K562 (cell line): ENCODE data around the gene SLC25A40. TPM values are rescaled to one million over a fixed set of nuclear protein-coding genes. Genes with fewer than 3 reads are reported as not detected.
A peak's percentile ranks its signal among the peaks of the same experiment; 100 is the strongest.

ENCODE experiments used
- ATAC-seq: fragments of 200-7000 bp; cut with Tn5 transposase; 3 replicates; pipeline ENCODE4 v1.9.1; 2020; ENCODE audit warnings: moderate library complexity
- BruUV-seq: library from RNA; stranded (reverse); fragments of 400-500 nt; replicated peaks from 2 replicates; lab custom pipeline; 2021; lab: Mats Ljungman, UMichigan
- CTCF ChIA-PET: fragments of 300-600 bp; formaldehyde crosslinking; extraction: SDS; loops from one replicate; lab custom pipeline; 2021; ENCODE audit warnings: low intra/inter-chr PET ratio; lab: Yijun Ruan, JAX
- POLR2A ChIA-PET: fragments of 300-600, 350-650 bp; sonication (Branson Sonifier 250); formaldehyde crosslinking; extraction: SDS; loops from one replicate; lab custom pipeline; 2021; ENCODE audit warnings: antibody characterized with exemption, inconsistent platforms; lab: Yijun Ruan, JAX
- DNase-seq, 4 experiments: peaks; one replicate each; pipeline versions ENCODE4 v3.0.0 to v3.0.0-alpha.2; 2011 to 2018; ENCODE audit warnings: low spot score in 3 of 4, mixed read lengths in 3 of 4; ENCODE audit errors: extremely low read depth in 1 of 4
- FAIRE-seq: peaks from 2 replicates; lab custom pipeline; 2011; peaks lifted over from hg19 to GRCh38; lab: Jason Lieb, UNC
- H2AFZ ChIP-seq: 2 replicates; pipeline ENCODE4 v1.6.0; 2011; ENCODE audit warnings: low read depth, low read length, control low read depth, inconsistent platforms
- H3K27ac ChIP-seq: fragments of 200-600 bp; 3 replicates; pipeline ENCODE4 v1.8.0; 2011; ENCODE audit warnings: low read depth, mild to moderate bottlenecking, control low read depth, inconsistent platforms, low read length, moderate library complexity, mixed read lengths; ENCODE audit errors: extremely low read depth
- H3K27me3 ChIP-seq, 2 experiments: fragments of 300-600 bp in 1 of 2; 2 replicates in 1 of 2; 3 replicates in 1 of 2; pipeline versions ENCODE4 v1.6.0 to v1.8.0; 2011; ENCODE audit warnings: inconsistent platforms in 2 of 2, low read length in 2 of 2, mild to moderate bottlenecking in 1 of 2, mixed read lengths in 1 of 2, moderate library complexity in 1 of 2; ENCODE audit not compliant: control insufficient read depth in 2 of 2, insufficient read depth in 2 of 2
- H3K36me3 ChIP-seq: fragments of 300-600 bp; 3 replicates; pipeline ENCODE4 v1.8.0; 2011; ENCODE audit warnings: mild to moderate bottlenecking, low read length, inconsistent platforms; ENCODE audit not compliant: control insufficient read depth, insufficient read depth
- H3K4me1 ChIP-seq, 2 experiments: fragments of 200-600 bp in 1 of 2; replicated peaks in 1 of 2; 2 replicates in 1 of 2; 3 replicates in 1 of 2; pipeline versions ENCODE4 v1.5.1 to v1.8.0; 2011; ENCODE audit warnings: inconsistent platforms in 2 of 2, low read length in 2 of 2, mild to moderate bottlenecking in 1 of 2, mixed read lengths in 1 of 2, moderate library complexity in 1 of 2; ENCODE audit not compliant: control insufficient read depth in 2 of 2, insufficient read depth in 2 of 2
- H3K4me2 ChIP-seq: 2 replicates; pipeline ENCODE4 v1.6.1; 2011; ENCODE audit warnings: low read length, control low read depth, inconsistent platforms, mixed read lengths; ENCODE audit not compliant: insufficient read depth
- H3K4me3 ChIP-seq: fragments of 200-600 bp; sonication (generic), shearing (Covaris generic); 2 replicates; pipeline ENCODE4 v1.5.1; 2016; ENCODE audit warnings: control low read depth, inconsistent platforms
- H3K79me2 ChIP-seq: fragments of 200-600 bp; 3 replicates; pipeline ENCODE4 v1.8.0; 2011; ENCODE audit warnings: low read length, inconsistent platforms; ENCODE audit not compliant: control insufficient read depth, insufficient read depth
- H3K9ac ChIP-seq, 2 experiments: 2 replicates each; pipeline versions ENCODE4 v1.6.0 to v1.6.1; 2011; ENCODE audit warnings: low read depth in 2 of 2, low read length in 2 of 2, control low read depth in 1 of 2, inconsistent platforms in 1 of 2, mild to moderate bottlenecking in 1 of 2, mixed read lengths in 1 of 2; ENCODE audit not compliant: insufficient read depth in 1 of 2
- H3K9me1 ChIP-seq: one replicate; pipeline ENCODE4 v1.6.0; 2011; ENCODE audit warnings: inconsistent platforms, mild to moderate bottlenecking, low read length, moderate library complexity; ENCODE audit not compliant: control insufficient read depth, insufficient read depth
- H3K9me3 ChIP-seq: replicated peaks from 2 replicates; pipeline ENCODE4 v1.5.1; 2011; ENCODE audit warnings: low read depth, low read length, inconsistent platforms; ENCODE audit not compliant: control insufficient read depth, insufficient read depth
- H4K20me1 ChIP-seq: replicated peaks from 2 replicates; pipeline ENCODE4 v1.6.1; 2011; ENCODE audit warnings: low read length, inconsistent platforms, mixed read lengths; ENCODE audit not compliant: control insufficient read depth, insufficient read depth
- ARID1B ChIP-seq: fragments of 450-650 bp; IDR thresholded peaks from 2 replicates; pipeline ENCODE4 v1.6.1; 2016; ENCODE audit warnings: antibody characterized with exemption, mild to moderate bottlenecking, inconsistent platforms
- KDM5B ChIP-seq: fragments of 200-600 bp; sonication (generic); IDR thresholded peaks from 2 replicates; pipeline ENCODE4 v1.6.1; 2012; ENCODE audit warnings: low read depth, mild to moderate bottlenecking, moderate library complexity, low read length, control low read depth, inconsistent platforms; ENCODE audit not compliant: insufficient replicate concordance
- SMAD4 ChIP-seq: fragments of 250-450 bp; sonication (Bioruptor Pico); conservative IDR thresholded peaks from 2 replicates; pipeline ENCODE4 v1.8.0; 2021; ENCODE audit warnings: inconsistent platforms, mild to moderate bottlenecking, moderate library complexity
- SMARCE1 ChIP-seq: fragments of 450-650 bp; IDR thresholded peaks from 2 replicates; pipeline ENCODE4 v1.7.1; 2016; ENCODE audit warnings: mild to moderate bottlenecking
- ZNF644 ChIP-seq: fragments of 200-800 bp; sonication (Bioruptor generic); IDR thresholded peaks from 2 replicates; pipeline ENCODE4 v1.6.1; 2016; ENCODE audit warnings: low read depth, missing genetic modification characterization, missing compliant biosample characterization
- whole genome bisulfite sequencing: fragments of 100-300 bp; shearing (Covaris generic); methylation state at CpG from one replicate; pipeline ENCODE4 v1.1.6; 2016; ENCODE audit warnings: low coverage, mixed read lengths; ENCODE audit not compliant: insufficient coverage; ENCODE audit errors: missing lambda C conversion rate; 5-methylcytosine and 5-hydroxymethylcytosine counted together
- in situ Hi-C: fragments of 300-500 bp; cut with MboI; formaldehyde crosslinking; loops from 4 replicates; pipeline ENCODE4 v1.15.0; 2018; ENCODE audit warnings: inconsistent platforms, mixed read lengths
- intact Hi-C: fragments of 100-400 bp; cut with micrococcal nuclease; formaldehyde crosslinking; loops from 2 replicates; pipeline ENCODE4 v1.14.2; 2022
- polyA plus RNA-seq, 8 experiments: library from polyadenylated mRNA; depleted of rRNA in 4 of 8; stranded (reverse) in 5 of 8; unstranded in 3 of 8; fragments of >200 nt; fragmentation: Nextera tagmentation in 2 of 8; fragmentation: Illumina TruSeq in 1 of 8; extraction: Ambion mirVana in 2 of 8; extraction: Trizol in 1 of 8; gene quantifications; 2 replicates each; pipeline versions ENCODE4 v1.2.1 to v1.2.3, GENCODE V29; 2011 to 2014; ENCODE audit warnings: inconsistent platforms in 1 of 8, missing spikeins in 1 of 8
- total RNA-seq, 7 experiments: library from RNA; depleted of rRNA in 6 of 7; stranded (reverse); fragments of >200 nt in 6 of 7; fragmentation: Illumina TruSeq in 2 of 7; extraction: Trizol in 2 of 7; gene quantifications; 2 replicates each; pipeline versions ENCODE4 v1.2.1 to v1.2.3, GENCODE V29; 2011 to 2021; ENCODE audit warnings: low replicate concordance in 1 of 7
- TF ChIP-seq, protein P1 (sequence below), 2 experiments: IDR thresholded peaks; 2 replicates each; pipeline ENCODE4 v1.6.1; 2011; ENCODE audit warnings: borderline replicate concordance in 1 of 2, control low read depth in 1 of 2, low read depth in 1 of 2, low read length in 1 of 2, mild to moderate bottlenecking in 1 of 2, mixed read lengths in 1 of 2, moderate library complexity in 1 of 2; ENCODE audit not compliant: insufficient read depth in 1 of 2, insufficient read length in 1 of 2, poor library complexity in 1 of 2, severe bottlenecking in 1 of 2; ENCODE audit errors: extremely low read depth in 1 of 2
- TF ChIP-seq, protein P2 (sequence below): fragments of 450-650 bp; formaldehyde crosslinking; IDR thresholded peaks from 2 replicates; pipeline ENCODE4 v1.4.0; 2020; ENCODE audit warnings: mild to moderate bottlenecking, moderate library complexity
- TF ChIP-seq, protein P3 (sequence below): fragments of 450-650 bp; IDR thresholded peaks from 2 replicates; pipeline ENCODE4 v1.6.1; 2016; ENCODE audit warnings: low read depth
- TF ChIP-seq, protein P4 (sequence below): sonication (generic); formaldehyde crosslinking; IDR thresholded peaks from 2 replicates; pipeline ENCODE4 v1.8.1; 2023; ENCODE audit warnings: mild to moderate bottlenecking, missing genetic modification reagents, moderate library complexity

Gene SLC25A40
- total and polyA plus RNA-seq, 9 of the 15 experiments (the other 6 are each of a cell fraction or from before 2014, with no cell fraction given), result 6.7 to 44.0 (median 26.5) TPM

DNA sequence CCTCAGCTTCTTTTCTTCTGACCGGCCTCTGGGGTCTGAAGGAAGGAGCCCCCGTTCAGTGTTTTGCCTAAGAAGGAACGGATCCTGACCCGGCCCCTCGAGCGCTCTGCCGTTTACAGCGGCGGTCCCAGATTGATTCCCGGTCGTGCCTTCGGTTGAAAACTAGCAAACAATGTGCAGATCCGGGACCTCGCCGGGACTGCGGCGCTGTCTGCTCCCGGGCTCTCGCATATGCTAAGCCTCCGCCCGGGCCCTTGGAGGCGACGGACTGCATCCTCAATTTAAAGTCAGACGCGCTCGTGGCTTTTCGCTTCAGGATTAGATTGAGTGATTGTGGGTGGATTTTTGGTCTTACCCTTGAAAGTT, 692 bp upstream of the SLC25A40 start:
- TSS peak; percentile 52 for BruUV-seq
- Histone ChIP-seq H3K79me2 (peaks cover 99% of the 10 kb centered on the region), H3K27me3 (no peaks in the 10 kb centered on the region), H3K9me1 (no peaks in the 10 kb centered on the region), H3K9me3 (no peaks in the 10 kb centered on the region), H3K27ac (peak overlapping the region; percentile 92), H3K36me3 (peaks cover 50% of the 10 kb centered on the region), H3K4me2 (peak overlapping the region; percentile 75), H3K4me1 (peaks cover 10 to 13% of the 10 kb centered on the region in 2 experiments; a peak in 4 of 5 replicates), H3K4me3 (peak overlapping the region; percentile 86), H4K20me1 (peaks cover 5% of the 10 kb centered on the region; the same call in 1 of the 2 replicates), H2AFZ (peak overlapping the region; percentile 85), H3K9ac (peak overlapping the region; percentile 96 to 99)
- ChIA-PET CTCF (no interaction called here), POLR2A (interaction anchor here (1.4 kb wide), 1 partner anchor 12 kb away, joined by 7 read pairs; no protein-coding TSS in a partner anchor)
- intact Hi-C loops, result loop anchor here (10.0 kb wide), 3 partner anchors 338 to 722 kb away; partner anchors contain the start of genes DMTF1 and TMEM243
- DNase-seq, result peak in 3 of 4 experiments; percentile 41 to 68 (median 58)
- under 1% methylated on average over 27 of the region's 27 CpGs for WGBS
- no peak for FAIRE-seq
- in situ Hi-C loops, result no loop called here
- ATAC-seq, result peak; percentile 48
- TF ChIP-seq KDM5B (peak; percentile 20), ARID1B (no peak), ZNF644 (tag) (0 out of 2 replicates have a peak, but pooled peaks have one; percentile 44), SMAD4 (CRISPR knock-in tag) (no peak), SMARCE1 (0 out of 2 replicates have a peak, but pooled peaks have one; percentile 37)
- TF ChIP-seq, protein P1, sequence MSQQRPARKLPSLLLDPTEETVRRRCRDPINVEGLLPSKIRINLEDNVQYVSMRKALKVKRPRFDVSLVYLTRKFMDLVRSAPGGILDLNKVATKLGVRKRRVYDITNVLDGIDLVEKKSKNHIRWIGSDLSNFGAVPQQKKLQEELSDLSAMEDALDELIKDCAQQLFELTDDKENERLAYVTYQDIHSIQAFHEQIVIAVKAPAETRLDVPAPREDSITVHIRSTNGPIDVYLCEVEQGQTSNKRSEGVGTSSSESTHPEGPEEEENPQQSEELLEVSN (IDR thresholded peaks at IDR 0.05; ENCODE audit: borderline replicate concordance in 1 of 2, extremely low read depth in 1 of 2, insufficient read depth in 1 of 2, insufficient read length in 1 of 2, low read depth in 1 of 2, low read length in 1 of 2, poor library complexity in 1 of 2, severe bottlenecking in 1 of 2), result peak in 1 of 2 experiments; percentile 84
- TF ChIP-seq, protein P2, sequence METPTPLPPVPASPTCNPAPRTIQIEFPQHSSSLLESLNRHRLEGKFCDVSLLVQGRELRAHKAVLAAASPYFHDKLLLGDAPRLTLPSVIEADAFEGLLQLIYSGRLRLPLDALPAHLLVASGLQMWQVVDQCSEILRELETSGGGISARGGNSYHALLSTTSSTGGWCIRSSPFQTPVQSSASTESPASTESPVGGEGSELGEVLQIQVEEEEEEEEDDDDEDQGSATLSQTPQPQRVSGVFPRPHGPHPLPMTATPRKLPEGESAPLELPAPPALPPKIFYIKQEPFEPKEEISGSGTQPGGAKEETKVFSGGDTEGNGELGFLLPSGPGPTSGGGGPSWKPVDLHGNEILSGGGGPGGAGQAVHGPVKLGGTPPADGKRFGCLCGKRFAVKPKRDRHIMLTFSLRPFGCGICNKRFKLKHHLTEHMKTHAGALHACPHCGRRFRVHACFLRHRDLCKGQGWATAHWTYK (CRISPR knock-in tag), result no peak
- TF ChIP-seq, protein P3, sequence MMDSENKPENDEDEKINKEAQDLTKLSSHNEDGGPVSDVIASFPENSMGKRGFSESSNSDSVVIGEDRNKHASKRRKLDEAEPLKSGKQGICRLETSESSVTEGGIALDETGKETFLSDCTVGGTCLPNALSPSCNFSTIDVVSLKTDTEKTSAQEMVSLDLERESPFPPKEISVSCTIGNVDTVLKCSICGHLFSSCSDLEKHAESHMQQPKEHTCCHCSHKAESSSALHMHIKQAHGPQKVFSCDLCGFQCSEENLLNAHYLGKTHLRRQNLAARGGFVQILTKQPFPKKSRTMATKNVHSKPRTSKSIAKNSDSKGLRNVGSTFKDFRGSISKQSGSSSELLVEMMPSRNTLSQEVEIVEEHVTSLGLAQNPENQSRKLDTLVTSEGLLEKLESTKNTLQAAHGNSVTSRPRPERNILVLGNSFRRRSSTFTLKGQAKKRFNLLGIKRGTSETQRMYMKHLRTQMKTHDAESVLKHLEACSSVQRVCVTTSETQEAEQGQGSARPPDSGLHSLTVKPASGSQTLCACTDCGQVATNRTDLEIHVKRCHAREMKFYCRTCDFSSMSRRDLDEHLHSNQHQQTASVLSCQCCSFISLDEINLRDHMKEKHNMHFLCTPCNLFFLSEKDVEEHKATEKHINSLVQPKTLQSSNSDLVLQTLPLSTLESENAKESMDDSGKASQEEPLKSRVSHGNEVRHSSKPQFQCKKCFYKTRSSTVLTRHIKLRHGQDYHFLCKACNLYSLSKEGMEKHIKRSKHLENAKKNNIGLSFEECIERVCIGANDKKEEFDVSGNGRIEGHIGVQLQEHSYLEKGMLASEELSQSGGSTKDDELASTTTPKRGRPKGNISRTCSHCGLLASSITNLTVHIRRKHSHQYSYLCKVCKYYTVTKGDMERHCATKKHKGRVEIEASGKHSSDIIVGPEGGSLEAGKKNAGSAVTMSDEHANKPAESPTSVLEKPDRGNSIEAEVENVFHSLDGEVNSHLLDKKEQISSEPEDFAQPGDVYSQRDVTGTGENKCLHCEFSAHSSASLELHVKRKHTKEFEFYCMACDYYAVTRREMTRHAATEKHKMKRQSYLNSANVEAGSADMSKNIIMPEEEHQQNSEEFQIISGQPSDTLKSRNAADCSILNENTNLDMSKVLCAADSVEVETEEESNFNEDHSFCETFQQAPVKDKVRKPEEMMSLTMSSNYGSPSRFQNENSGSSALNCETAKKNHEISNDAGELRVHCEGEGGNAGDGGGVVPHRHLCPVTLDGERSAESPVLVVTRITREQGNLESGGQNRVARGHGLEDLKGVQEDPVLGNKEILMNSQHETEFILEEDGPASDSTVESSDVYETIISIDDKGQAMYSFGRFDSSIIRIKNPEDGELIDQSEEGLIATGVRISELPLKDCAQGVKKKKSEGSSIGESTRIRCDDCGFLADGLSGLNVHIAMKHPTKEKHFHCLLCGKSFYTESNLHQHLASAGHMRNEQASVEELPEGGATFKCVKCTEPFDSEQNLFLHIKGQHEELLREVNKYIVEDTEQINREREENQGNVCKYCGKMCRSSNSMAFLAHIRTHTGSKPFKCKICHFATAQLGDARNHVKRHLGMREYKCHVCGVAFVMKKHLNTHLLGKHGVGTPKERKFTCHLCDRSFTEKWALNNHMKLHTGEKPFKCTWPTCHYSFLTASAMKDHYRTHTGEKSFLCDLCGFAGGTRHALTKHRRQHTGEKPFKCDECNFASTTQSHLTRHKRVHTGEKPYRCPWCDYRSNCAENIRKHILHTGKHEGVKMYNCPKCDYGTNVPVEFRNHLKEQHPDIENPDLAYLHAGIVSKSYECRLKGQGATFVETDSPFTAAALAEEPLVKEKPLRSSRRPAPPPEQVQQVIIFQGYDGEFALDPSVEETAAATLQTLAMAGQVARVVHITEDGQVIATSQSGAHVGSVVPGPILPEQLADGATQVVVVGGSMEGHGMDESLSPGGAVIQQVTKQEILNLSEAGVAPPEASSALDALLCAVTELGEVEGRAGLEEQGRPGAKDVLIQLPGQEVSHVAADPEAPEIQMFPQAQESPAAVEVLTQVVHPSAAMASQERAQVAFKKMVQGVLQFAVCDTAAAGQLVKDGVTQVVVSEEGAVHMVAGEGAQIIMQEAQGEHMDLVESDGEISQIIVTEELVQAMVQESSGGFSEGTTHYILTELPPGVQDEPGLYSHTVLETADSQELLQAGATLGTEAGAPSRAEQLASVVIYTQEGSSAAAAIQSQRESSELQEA, result no peak
- TF ChIP-seq, protein P4, sequence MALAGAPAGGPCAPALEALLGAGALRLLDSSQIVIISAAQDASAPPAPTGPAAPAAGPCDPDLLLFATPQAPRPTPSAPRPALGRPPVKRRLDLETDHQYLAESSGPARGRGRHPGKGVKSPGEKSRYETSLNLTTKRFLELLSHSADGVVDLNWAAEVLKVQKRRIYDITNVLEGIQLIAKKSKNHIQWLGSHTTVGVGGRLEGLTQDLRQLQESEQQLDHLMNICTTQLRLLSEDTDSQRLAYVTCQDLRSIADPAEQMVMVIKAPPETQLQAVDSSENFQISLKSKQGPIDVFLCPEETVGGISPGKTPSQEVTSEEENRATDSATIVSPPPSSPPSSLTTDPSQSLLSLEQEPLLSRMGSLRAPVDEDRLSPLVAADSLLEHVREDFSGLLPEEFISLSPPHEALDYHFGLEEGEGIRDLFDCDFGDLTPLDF (CRISPR knock-in tag), result 0 out of 2 replicates have a peak, but pooled peaks have one; percentile 21
